HCT116 (cell line): ENCODE data around the gene UBXN11. TPM values are rescaled to one million over a fixed set of nuclear protein-coding genes. Genes with fewer than 3 reads are reported as not detected.

Source experiments
- ATAC-seq: fragments of 200-7000 bp; cut with Tn5 transposase; 2 replicates; pipeline ENCODE4 v1.9.1; 2020; ENCODE audit warnings: mild to moderate bottlenecking, moderate library complexity
- BruUV-seq: library from RNA; stranded (reverse); fragments of 400-500 nt; replicated peaks from 2 replicates; lab custom pipeline; 2021; lab: Mats Ljungman, UMichigan
- CTCF ChIA-PET: fragments of 300-600 bp; sonication (Branson Sonifier 250); formaldehyde crosslinking; loops from one replicate; lab custom pipeline; 2021; ENCODE audit warnings: antibody characterized with exemption; lab: Charles Lee
- POLR2A ChIA-PET: fragments of 300-600, 350-600 bp; sonication (Branson Sonifier 250); formaldehyde crosslinking; loops from one replicate; lab custom pipeline; 2021; ENCODE audit warnings: antibody characterized with exemption; lab: Charles Lee
- RAD21 ChIA-PET, 2 experiments: fragments of 300-600 bp; sonication (Branson Sonifier 250); formaldehyde crosslinking; loops; one replicate each; lab custom pipeline; 2023; ENCODE audit warnings: low total read pairs in 2 of 2; ENCODE audit not compliant: uncharacterized antibody in 2 of 2, unreplicated experiment in 2 of 2, low non-redundant PET in 1 of 2; lab: Charles Lee
- DNase-seq: peaks from one replicate; pipeline ENCODE4 v3.0.0-alpha.2; 2010; ENCODE audit warnings: low read depth, low spot score
- H2AFZ ChIP-seq: fragments of 200-600 bp; shearing (Covaris generic), sonication (generic); 2 replicates; pipeline ENCODE4 v1.6.1; 2017; ENCODE audit warnings: low read depth, mixed run types, mixed read lengths, antibody characterized with exemption, low read length; ENCODE audit not compliant: poor library complexity, severe bottlenecking
- H3K27ac ChIP-seq: 2 replicates; pipeline ENCODE4 v1.5.1; 2012; ENCODE audit warnings: low read depth, low read length
- H3K27me3 ChIP-seq: fragments of 200-600 bp; sonication (generic); 2 replicates; pipeline ENCODE4 v1.6.1; 2016; ENCODE audit warnings: mixed run types, low read length, mixed read lengths; ENCODE audit not compliant: insufficient read depth
- H3K36me3 ChIP-seq, 2 experiments: fragments of 200-500 bp in 1 of 2; fragments of 200-600 bp in 1 of 2; sonication (Bioruptor generic) in 1 of 2; sonication (generic) in 1 of 2; 2 replicates each; pipeline versions ENCODE4 v1.5.1 to v1.6.1; 2014 to 2016; ENCODE audit warnings: low read length in 2 of 2, inconsistent platforms in 1 of 2, mixed read lengths in 1 of 2, mixed run types in 1 of 2; ENCODE audit not compliant: insufficient read depth in 2 of 2, control insufficient read depth in 1 of 2
- H3K4me1 ChIP-seq, 2 experiments: fragments of 200-600 bp in 1 of 2; sonication (generic) in 1 of 2; 2 replicates each; pipeline versions ENCODE4 v1.5.1 to v1.6.1; 2012 to 2017; ENCODE audit warnings: low read length in 2 of 2, inconsistent platforms in 1 of 2, mild to moderate bottlenecking in 1 of 2, mixed read lengths in 1 of 2, mixed run types in 1 of 2, moderate library complexity in 1 of 2; ENCODE audit not compliant: insufficient read depth in 2 of 2, control insufficient read depth in 1 of 2
- H3K4me2 ChIP-seq: fragments of 200-600 bp; sonication (generic); 2 replicates; pipeline ENCODE4 v1.6.1; 2017; ENCODE audit warnings: mixed run types, low read length, mixed read lengths
- H3K4me3 ChIP-seq, 2 experiments: fragments of 200-600 bp in 1 of 2; sonication (generic) in 1 of 2; replicated peaks in 1 of 2; 2 replicates each; pipeline ENCODE4 v1.5.1; 2011 to 2016; ENCODE audit warnings: low read length in 2 of 2, control low read depth in 1 of 2, low read depth in 1 of 2, mild to moderate bottlenecking in 1 of 2, mixed read lengths in 1 of 2, mixed run types in 1 of 2
- H3K79me2 ChIP-seq: fragments of 200-600 bp; sonication (generic); 2 replicates; pipeline ENCODE4 v1.6.1; 2017; ENCODE audit warnings: mild to moderate bottlenecking, mixed run types, low read length, moderate library complexity, mixed read lengths; ENCODE audit not compliant: insufficient read depth
- H3K9ac ChIP-seq: fragments of 200-600 bp; sonication (generic); 2 replicates; pipeline ENCODE4 v1.6.1; 2016; ENCODE audit warnings: low read length, mixed read lengths
- H3K9me2 ChIP-seq: fragments of 200-600 bp; sonication (generic), shearing (Covaris generic); 2 replicates; pipeline ENCODE4 v1.6.1; 2017; ENCODE audit warnings: mixed run types, mild to moderate bottlenecking, moderate library complexity; ENCODE audit not compliant: insufficient read depth
- H3K9me3 ChIP-seq, 2 experiments: fragments of 200-500 bp in 1 of 2; fragments of 200-600 bp in 1 of 2; sonication (Bioruptor generic) in 1 of 2; sonication (generic) in 1 of 2; 2 replicates each; pipeline ENCODE4 v1.6.1; 2014 to 2017; ENCODE audit warnings: low read length in 2 of 2, mixed read lengths in 2 of 2, inconsistent platforms in 1 of 2, low read depth in 1 of 2, mild to moderate bottlenecking in 1 of 2, mixed run types in 1 of 2, moderate library complexity in 1 of 2; ENCODE audit not compliant: control insufficient read depth in 1 of 2, insufficient read depth in 1 of 2
- H4K20me1 ChIP-seq: fragments of 200-600 bp; sonication (generic), shearing (Covaris generic); 2 replicates; pipeline ENCODE4 v1.6.1; 2017; ENCODE audit warnings: mixed run types, mild to moderate bottlenecking, moderate library complexity; ENCODE audit not compliant: insufficient read depth
- CEBPB ChIP-seq: IDR thresholded peaks from 2 replicates; pipeline ENCODE4 v1.6.1; 2012; ENCODE audit warnings: low read depth
- EGR1 ChIP-seq: IDR thresholded peaks from 2 replicates; pipeline ENCODE4 v1.6.1; 2012; ENCODE audit warnings: low read depth
- ELF1 ChIP-seq: IDR thresholded peaks from 2 replicates; pipeline ENCODE4 v1.6.1; 2012; ENCODE audit warnings: low read depth, borderline replicate concordance
- EZH2 ChIP-seq: fragments of 200-600 bp; sonication (generic); IDR thresholded peaks from 2 replicates; pipeline ENCODE4 v1.6.1; 2017; ENCODE audit warnings: antibody characterized with exemption, mixed run types
- FOSL1 ChIP-seq: IDR thresholded peaks from 2 replicates; pipeline ENCODE4 v1.6.1; 2012; ENCODE audit warnings: low read depth
- JUND ChIP-seq: IDR thresholded peaks from 2 replicates; pipeline ENCODE4 v1.6.1; 2012
- POLR2A ChIP-seq: IDR thresholded peaks from 2 replicates; pipeline ENCODE4 v1.7.0; 2011; ENCODE audit warnings: borderline replicate concordance; ENCODE audit not compliant: insufficient read depth, insufficient read length; ENCODE audit errors: extremely low read depth
- POLR2AphosphoS5 ChIP-seq: IDR thresholded peaks from 2 replicates; pipeline ENCODE4 v1.6.1; 2011; ENCODE audit warnings: mild to moderate bottlenecking, low read depth, low read length, moderate library complexity
- RAD21 ChIP-seq: IDR thresholded peaks from 2 replicates; pipeline ENCODE4 v1.6.1; 2012; ENCODE audit warnings: low read depth, mild to moderate bottlenecking
- REST ChIP-seq: IDR thresholded peaks from 2 replicates; pipeline ENCODE4 v1.6.1; 2012; ENCODE audit warnings: low read depth
- SP1 ChIP-seq: IDR thresholded peaks from 2 replicates; pipeline ENCODE4 v1.6.1; 2012; ENCODE audit warnings: low read depth
- TCF7L2 ChIP-seq: IDR thresholded peaks from 2 replicates; pipeline ENCODE4 v1.7.0; 2011; ENCODE audit warnings: borderline replicate concordance, inconsistent platforms; ENCODE audit not compliant: insufficient read depth, insufficient read length; ENCODE audit errors: extremely low read depth
- YY1 ChIP-seq: IDR thresholded peaks from 2 replicates; pipeline ENCODE4 v1.6.1; 2011; ENCODE audit warnings: low read length, low read depth, moderate library complexity, mild to moderate bottlenecking; ENCODE audit not compliant: insufficient replicate concordance; ENCODE audit errors: extremely low read depth
- ZFX ChIP-seq: fragments of 450-650 bp; IDR thresholded peaks from 2 replicates; pipeline ENCODE4 v1.6.1; 2017
- ZNF274 ChIP-seq: fragments of 200-500 bp; sonication (Bioruptor generic); IDR thresholded peaks from 2 replicates; pipeline ENCODE4 v1.6.1; 2014; ENCODE audit warnings: mild to moderate bottlenecking, low read depth, low read length, inconsistent platforms
- intact Hi-C: fragments of 100-400 bp; cut with micrococcal nuclease; formaldehyde crosslinking; loops from 2 replicates; pipeline ENCODE4 v1.10.0; 2022
- total RNA-seq: library from RNA; stranded (reverse); gene quantifications from one replicate; pipeline ENCODE4 v1.2.1, GENCODE V29; 2021; ENCODE audit not compliant: unreplicated experiment
- TF ChIP-seq, protein P1 (sequence below): IDR thresholded peaks from 2 replicates; pipeline ENCODE4 v1.6.1; 2011; ENCODE audit warnings: mild to moderate bottlenecking, low read length, moderate library complexity; ENCODE audit not compliant: insufficient replicate concordance; ENCODE audit errors: extremely low read depth
- TF ChIP-seq, protein P2 (sequence below), 3 experiments: fragments of 200-600 bp in 1 of 3; sonication (generic) in 1 of 3; IDR thresholded peaks in 2 of 3; conservative IDR thresholded peaks in 1 of 3; 2 replicates each; pipeline ENCODE4 v1.5.1; 2012 to 2017; ENCODE audit warnings: low read depth in 2 of 3, low read length in 2 of 3, antibody characterized with exemption in 1 of 3, borderline replicate concordance in 1 of 3, control low read depth in 1 of 3, mild to moderate bottlenecking in 1 of 3, mixed read lengths in 1 of 3, mixed run types in 1 of 3, moderate library complexity in 1 of 3; ENCODE audit not compliant: insufficient read depth in 1 of 3

UBXN11 gene
- total RNA-seq, 1 experiment from 2014 or later = 19.3 TPM

- Histone ChIP-seq H3K27me3 (no peaks in the 10 kb centered on the region), H3K9me2 (no peaks in the 10 kb centered on the region), H3K4me3 (peak overlapping the region; percentile 74 to 76), H3K9me3 (no peaks in the 10 kb centered on the region), H3K79me2 (peaks cover 20% of the 10 kb centered on the region), H3K36me3 (peaks cover 18 to 31% of the 10 kb centered on the region in 2 experiments), H3K4me1 (peaks cover 33 to 93% of the 10 kb centered on the region in 2 experiments), H2AFZ (no peak overlapping the region), H4K20me1 (no peaks in the 10 kb centered on the region), H3K27ac (peak overlapping the region; percentile 81)
- intact Hi-C loops = loop anchor here (5.0 kb wide), 1 partner anchor 242 kb away; no protein-coding TSS in a partner anchor
- TSS peak; percentile 38 for BruUV-seq
- POLR2A ChIA-PET = interaction anchor here (1.0 kb wide), 1 partner anchor 99 kb away, joined by 5 read pairs; no protein-coding TSS in a partner anchor
- CTCF ChIA-PET = interaction anchor here (0.7 to 2.0 kb wide), 10 partner anchors 9 to 138 kb away, joined by 3 to 9 read pairs (median 4); partner anchors contain the start of genes CEP85 and CNKSR1
- DNase-seq (no peak), ATAC-seq (no peak)
- RAD21 ChIA-PET = interaction anchor here in 1 of 2 experiments (1.0 kb wide), 1 partner anchor 139 kb away, joined by 4 read pairs; no protein-coding TSS in a partner anchor
- TF ChIP-seq, protein P1, sequence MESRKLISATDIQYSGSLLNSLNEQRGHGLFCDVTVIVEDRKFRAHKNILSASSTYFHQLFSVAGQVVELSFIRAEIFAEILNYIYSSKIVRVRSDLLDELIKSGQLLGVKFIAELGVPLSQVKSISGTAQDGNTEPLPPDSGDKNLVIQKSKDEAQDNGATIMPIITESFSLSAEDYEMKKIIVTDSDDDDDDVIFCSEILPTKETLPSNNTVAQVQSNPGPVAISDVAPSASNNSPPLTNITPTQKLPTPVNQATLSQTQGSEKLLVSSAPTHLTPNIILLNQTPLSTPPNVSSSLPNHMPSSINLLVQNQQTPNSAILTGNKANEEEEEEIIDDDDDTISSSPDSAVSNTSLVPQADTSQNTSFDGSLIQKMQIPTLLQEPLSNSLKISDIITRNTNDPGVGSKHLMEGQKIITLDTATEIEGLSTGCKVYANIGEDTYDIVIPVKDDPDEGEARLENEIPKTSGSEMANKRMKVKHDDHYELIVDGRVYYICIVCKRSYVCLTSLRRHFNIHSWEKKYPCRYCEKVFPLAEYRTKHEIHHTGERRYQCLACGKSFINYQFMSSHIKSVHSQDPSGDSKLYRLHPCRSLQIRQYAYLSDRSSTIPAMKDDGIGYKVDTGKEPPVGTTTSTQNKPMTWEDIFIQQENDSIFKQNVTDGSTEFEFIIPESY = no peak
- TF ChIP-seq ZFX (no peak), EGR1 (no peak), POLR2A (no peak), ELF1 (no peak), JUND (no peak), POLR2AphosphoS5 (no peak), REST (no peak), CEBPB (no peak), FOSL1 (no peak), EZH2 (no peak), RAD21 (no peak), ZNF274 (no peak), TCF7L2 (no peak), SP1 (no peak), YY1 (no peak)
- TF ChIP-seq, protein P2, sequence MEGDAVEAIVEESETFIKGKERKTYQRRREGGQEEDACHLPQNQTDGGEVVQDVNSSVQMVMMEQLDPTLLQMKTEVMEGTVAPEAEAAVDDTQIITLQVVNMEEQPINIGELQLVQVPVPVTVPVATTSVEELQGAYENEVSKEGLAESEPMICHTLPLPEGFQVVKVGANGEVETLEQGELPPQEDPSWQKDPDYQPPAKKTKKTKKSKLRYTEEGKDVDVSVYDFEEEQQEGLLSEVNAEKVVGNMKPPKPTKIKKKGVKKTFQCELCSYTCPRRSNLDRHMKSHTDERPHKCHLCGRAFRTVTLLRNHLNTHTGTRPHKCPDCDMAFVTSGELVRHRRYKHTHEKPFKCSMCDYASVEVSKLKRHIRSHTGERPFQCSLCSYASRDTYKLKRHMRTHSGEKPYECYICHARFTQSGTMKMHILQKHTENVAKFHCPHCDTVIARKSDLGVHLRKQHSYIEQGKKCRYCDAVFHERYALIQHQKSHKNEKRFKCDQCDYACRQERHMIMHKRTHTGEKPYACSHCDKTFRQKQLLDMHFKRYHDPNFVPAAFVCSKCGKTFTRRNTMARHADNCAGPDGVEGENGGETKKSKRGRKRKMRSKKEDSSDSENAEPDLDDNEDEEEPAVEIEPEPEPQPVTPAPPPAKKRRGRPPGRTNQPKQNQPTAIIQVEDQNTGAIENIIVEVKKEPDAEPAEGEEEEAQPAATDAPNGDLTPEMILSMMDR (IDR thresholded peaks at IDR 0.05 in 2 of 3, conservative IDR thresholded peaks at IDR 0.05 in 1 of 3; ENCODE audit: borderline replicate concordance in 1 of 3, insufficient read depth in 1 of 3, low read depth in 2 of 3, low read length in 2 of 3) = no peak
- TF ChIP-seq, all 23 proteins: peak for 0
- Histone ChIP-seq H3K4me2 (peak overlapping the region; percentile 97), H3K9ac (peak overlapping the region; percentile 83)
Measured at GRCh38 chr1:26278724-26279455, 27.5 kb downstream of the UBXN11 start.
